Endothelial cell of umbilical vein (primary cell): Measurements from ENCODE around the gene MFRP. TPM values are rescaled to one million over a fixed set of nuclear protein-coding genes. Genes with fewer than 3 reads are reported as not detected.

Experiments
- BruUV-seq: library from RNA; stranded (reverse); fragments of 400-500 nt; replicated peaks from 2 replicates; lab custom pipeline; 2021; lab: Mats Ljungman, UMichigan
- CTCF ChIA-PET: fragments of 300-600, 350-600 bp; sonication (Branson Sonifier 250); formaldehyde crosslinking; loops from one replicate; lab custom pipeline; 2021; ENCODE audit warnings: antibody characterized with exemption, inconsistent platforms; lab: Charles Lee
- POLR2A ChIA-PET: fragments of 300-600, 350-600 bp; sonication (Branson Sonifier 250); formaldehyde crosslinking; loops from one replicate; lab custom pipeline; 2021; ENCODE audit warnings: antibody characterized with exemption, inconsistent platforms; lab: Charles Lee
- DNase-seq: peaks from one replicate; pipeline ENCODE4 v3.0.0-alpha.2; 2011; ENCODE audit warnings: low read depth, low spot score
- FAIRE-seq: peaks from 2 replicates; lab custom pipeline; 2011; peaks lifted over from hg19 to GRCh38; lab: Jason Lieb, UNC
- H2AFZ ChIP-seq: 2 replicates; pipeline ENCODE4 v1.6.0; 2012; ENCODE audit warnings: low read depth, low read length, control low read depth, inconsistent platforms
- H3K27ac ChIP-seq: 2 replicates; pipeline ENCODE4 v1.5.1; 2011; ENCODE audit warnings: low read depth, mild to moderate bottlenecking, control low read depth, low read length, moderate library complexity; ENCODE audit not compliant: insufficient read depth
- H3K27me3 ChIP-seq, 2 experiments: 2 replicates each; pipeline versions ENCODE4 v1.6.0 to v1.6.1; 2011; ENCODE audit warnings: low read length in 2 of 2, mixed read lengths in 1 of 2; ENCODE audit not compliant: control insufficient read depth in 2 of 2, insufficient read depth in 2 of 2
- H3K36me3 ChIP-seq, 2 experiments: 2 replicates in 1 of 2; 3 replicates in 1 of 2; pipeline ENCODE4 v1.5.1; 2011; ENCODE audit warnings: low read length in 2 of 2, mild to moderate bottlenecking in 1 of 2, moderate library complexity in 1 of 2; ENCODE audit not compliant: control insufficient read depth in 2 of 2, insufficient read depth in 2 of 2; ENCODE audit errors: extremely low read depth in 1 of 2
- H3K4me1 ChIP-seq: 3 replicates; pipeline ENCODE4 v1.5.1; 2011; ENCODE audit warnings: mild to moderate bottlenecking, low read length; ENCODE audit not compliant: control insufficient read depth, insufficient read depth; ENCODE audit errors: extremely low read depth
- H3K4me2 ChIP-seq: 2 replicates; pipeline ENCODE4 v1.6.1; 2011; ENCODE audit warnings: low read length, control low read depth, mixed read lengths; ENCODE audit not compliant: insufficient read depth
- H3K4me3 ChIP-seq, 3 experiments: fragments of 200-600 bp in 1 of 3; sonication (generic), shearing (Covaris generic) in 1 of 3; replicated peaks in 1 of 3; 2 replicates each; pipeline ENCODE4 v1.5.1; 2011 to 2016; ENCODE audit warnings: control low read depth in 3 of 3, low read length in 3 of 3, mild to moderate bottlenecking in 2 of 3, inconsistent platforms in 1 of 3, low read depth in 1 of 3, moderate library complexity in 1 of 3; ENCODE audit not compliant: insufficient read depth in 1 of 3
- H3K79me2 ChIP-seq: 2 replicates; pipeline ENCODE4 v1.6.0; 2012; ENCODE audit warnings: low read length, inconsistent platforms; ENCODE audit not compliant: control insufficient read depth, insufficient read depth
- H3K9ac ChIP-seq: replicated peaks from 2 replicates; pipeline ENCODE3; 2011; ENCODE audit warnings: low read length, control low read depth; ENCODE audit not compliant: insufficient read depth; ENCODE audit errors: extremely low read depth
- H3K9me1 ChIP-seq: replicated peaks from 3 replicates; pipeline ENCODE4 v1.6.0; 2011; ENCODE audit warnings: mild to moderate bottlenecking, low read length; ENCODE audit not compliant: control insufficient read depth, insufficient read depth; ENCODE audit errors: extremely low read depth
- H3K9me3 ChIP-seq: replicated peaks from 2 replicates; pipeline ENCODE4 v1.5.1; 2012; ENCODE audit warnings: low read length, inconsistent platforms; ENCODE audit not compliant: control insufficient read depth, insufficient read depth
- H4K20me1 ChIP-seq: replicated peaks from 2 replicates; pipeline ENCODE3; 2011; ENCODE audit warnings: mild to moderate bottlenecking, low read length; ENCODE audit not compliant: control insufficient read depth, insufficient read depth; ENCODE audit errors: extremely low read depth
- EZH2 ChIP-seq: IDR thresholded peaks from 2 replicates; pipeline ENCODE4 v1.6.1; 2012; ENCODE audit warnings: borderline replicate concordance, low read depth, mild to moderate bottlenecking, moderate library complexity, low read length, inconsistent platforms; ENCODE audit not compliant: severe bottlenecking
- JUN ChIP-seq: IDR thresholded peaks from 2 replicates; pipeline ENCODE4 v1.6.1; 2011; ENCODE audit warnings: borderline replicate concordance, low read depth; ENCODE audit not compliant: insufficient read length, insufficient read depth
- MYC ChIP-seq: IDR thresholded peaks from one replicate; pipeline ENCODE4 v1.6.1; 2011; ENCODE audit warnings: mild to moderate bottlenecking, low read depth, low read length
- POLR2AphosphoS5 ChIP-seq: IDR thresholded peaks from 2 replicates; pipeline ENCODE4 v1.6.1; 2012; ENCODE audit warnings: low read depth, mild to moderate bottlenecking, control low read depth, low read length, moderate library complexity; ENCODE audit not compliant: insufficient read depth
- dilution Hi-C: fragments of 300-500 bp; cut with MboI; formaldehyde crosslinking; loops from one replicate; pipeline ENCODE4 v1.15.0; 2019; ENCODE audit warnings: low sequenced_read_pairs; ENCODE audit not compliant: extremely low pct_ligation_motif_present
- intact Hi-C: fragments of 100-400 bp; cut with micrococcal nuclease; formaldehyde crosslinking; loops from one replicate; pipeline ENCODE4 v1.10.0; 2022
- polyA plus RNA-seq, 4 experiments: library from polyadenylated mRNA; depleted of rRNA in 3 of 4; stranded (reverse) in 3 of 4; unstranded in 1 of 4; fragments of >200 nt; gene quantifications; 2 replicates each; pipeline versions ENCODE4 v1.2.1 to v1.2.3, GENCODE V29; 2011 to 2012; ENCODE audit warnings: missing spikeins in 1 of 4
- total RNA-seq: library from RNA; stranded (reverse); gene quantifications from 2 replicates; pipeline ENCODE4 v1.2.3, GENCODE V29; 2021
- TF ChIP-seq, protein P1 (sequence below), 2 donors: IDR thresholded peaks; 1 replicate in 1 of 2; 2 replicates in 1 of 2; pipeline ENCODE4 v1.5.1; 2011; ENCODE audit warnings: low read length in 2 of 2, mild to moderate bottlenecking in 2 of 2, moderate library complexity in 2 of 2, control low read depth in 1 of 2, inconsistent platforms in 1 of 2, low read depth in 1 of 2; ENCODE audit not compliant: insufficient read depth in 1 of 2; ENCODE audit errors: extremely low read depth in 1 of 2
- TF ChIP-seq, protein P2 (sequence below): IDR thresholded peaks from 2 replicates; pipeline ENCODE4 v1.6.1; 2011; ENCODE audit not compliant: insufficient read depth, insufficient read length

The MFRP gene
- total and polyA plus RNA-seq, 2 donors (not counting 3 experiments of a cell fraction or from before 2014, with no cell fraction given): 0.08 TPM; not detected in 1

DNA sequence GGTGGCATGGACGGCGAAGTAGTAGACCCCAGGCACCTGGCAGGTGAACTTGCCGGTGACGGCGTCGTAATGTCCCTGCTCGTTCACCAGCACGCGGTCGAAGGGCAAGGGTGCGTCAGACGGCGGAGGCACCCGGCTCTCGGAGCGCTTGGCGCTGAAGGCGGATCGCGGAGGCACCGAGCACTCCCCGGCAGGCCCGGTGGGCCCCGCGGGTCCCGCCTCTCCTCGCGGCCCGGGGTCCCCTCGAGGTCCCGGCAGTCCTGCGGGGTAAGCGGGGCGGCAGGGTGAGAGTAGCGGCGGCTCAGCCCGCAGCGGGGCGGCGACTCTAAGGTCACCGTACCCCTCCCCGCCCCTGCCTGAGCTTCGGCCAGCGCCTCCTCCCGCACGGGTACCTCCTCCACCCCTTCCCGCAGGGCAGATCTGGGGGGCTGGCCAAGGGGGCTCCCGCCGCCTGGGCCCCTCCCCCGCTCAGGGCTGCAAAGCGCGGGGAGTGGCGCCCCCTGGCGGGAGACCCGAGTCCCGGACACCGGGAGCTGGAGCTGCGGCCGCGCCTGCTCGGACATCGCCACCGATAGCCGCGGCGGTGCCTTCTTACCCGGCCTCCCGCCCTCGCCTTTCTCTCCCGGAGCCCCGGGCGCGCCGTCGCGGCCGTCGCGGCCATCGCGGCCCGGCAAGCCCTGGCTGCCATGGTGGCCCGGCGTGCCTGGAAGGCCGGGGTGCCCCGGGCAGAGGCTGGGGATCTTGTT, 6.7 kb downstream of the MFRP start:
- Histone ChIP-seq H3K9ac (peak overlapping the region; percentile 75), H3K36me3 (peaks cover 0 to 2% of the 10 kb centered on the region in 2 experiments), H3K9me3 (no peaks in the 10 kb centered on the region), H3K79me2 (peaks cover 21% of the 10 kb centered on the region), H3K9me1 (no peaks in the 10 kb centered on the region), H3K27ac (peak overlapping the region; percentile 67), H3K4me2 (peak overlapping the region; percentile 64), H4K20me1 (no peaks in the 10 kb centered on the region), H2AFZ (no peak overlapping the region), H3K4me3 (peak overlapping the region; percentile 41 to 90 (median 65)), H3K27me3 (no peaks in the 10 kb centered on the region), H3K4me1 (peaks cover 39% of the 10 kb centered on the region)
- intact Hi-C loops (loop anchor here (1.0 to 2.0 kb wide), 6 partner anchors 17 to 275 kb away; a partner anchor contains a TSS), dilution Hi-C loops (no loop called here)
- ChIA-PET CTCF (interaction anchor here (0.6 to 6.3 kb wide), 28 partner anchors 8 to 721 kb away, joined by 3 to 301 read pairs (median 7); partner anchors contain the start of genes ABCG4, CBL, CENATAC and DPAGT1), POLR2A (interaction anchor here (1.6 kb wide), 1 partner anchor 21 kb away, joined by 10 read pairs; no protein-coding TSS in a partner anchor)
- BruUV-seq: no TSS peak
- DNase-seq (peak; percentile 71), FAIRE-seq (peak; percentile 43)
- TF ChIP-seq MYC (no peak), JUN (no peak), POLR2AphosphoS5 (peak; percentile 60), EZH2 (no peak)
- TF ChIP-seq, protein P1, sequence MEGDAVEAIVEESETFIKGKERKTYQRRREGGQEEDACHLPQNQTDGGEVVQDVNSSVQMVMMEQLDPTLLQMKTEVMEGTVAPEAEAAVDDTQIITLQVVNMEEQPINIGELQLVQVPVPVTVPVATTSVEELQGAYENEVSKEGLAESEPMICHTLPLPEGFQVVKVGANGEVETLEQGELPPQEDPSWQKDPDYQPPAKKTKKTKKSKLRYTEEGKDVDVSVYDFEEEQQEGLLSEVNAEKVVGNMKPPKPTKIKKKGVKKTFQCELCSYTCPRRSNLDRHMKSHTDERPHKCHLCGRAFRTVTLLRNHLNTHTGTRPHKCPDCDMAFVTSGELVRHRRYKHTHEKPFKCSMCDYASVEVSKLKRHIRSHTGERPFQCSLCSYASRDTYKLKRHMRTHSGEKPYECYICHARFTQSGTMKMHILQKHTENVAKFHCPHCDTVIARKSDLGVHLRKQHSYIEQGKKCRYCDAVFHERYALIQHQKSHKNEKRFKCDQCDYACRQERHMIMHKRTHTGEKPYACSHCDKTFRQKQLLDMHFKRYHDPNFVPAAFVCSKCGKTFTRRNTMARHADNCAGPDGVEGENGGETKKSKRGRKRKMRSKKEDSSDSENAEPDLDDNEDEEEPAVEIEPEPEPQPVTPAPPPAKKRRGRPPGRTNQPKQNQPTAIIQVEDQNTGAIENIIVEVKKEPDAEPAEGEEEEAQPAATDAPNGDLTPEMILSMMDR (IDR thresholded peaks at IDR 0.05; ENCODE audit: extremely low read depth in 1 of 2, insufficient read depth in 1 of 2, low read depth in 1 of 2, low read length in 2 of 2): peak; percentile 90 to 94
- TF ChIP-seq, protein P2, sequence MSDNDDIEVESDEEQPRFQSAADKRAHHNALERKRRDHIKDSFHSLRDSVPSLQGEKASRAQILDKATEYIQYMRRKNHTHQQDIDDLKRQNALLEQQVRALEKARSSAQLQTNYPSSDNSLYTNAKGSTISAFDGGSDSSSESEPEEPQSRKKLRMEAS: peak; percentile 32
